Embryonic facial prominence (tissue), 1 donor: ENCODE results near the gene OR4C5.
"Not testable (repeated sequence)": the region's sequence is repeated elsewhere in the genome, so short reads cannot be mapped to it uniquely, and the experiment has no call there.

Source experiments
- DNase-seq: peaks from one replicate; pipeline ENCODE4 v3.0.0-alpha.2; 2016; ENCODE audit errors: extremely low spot score

Gene OR4C5

GRCh38 chr11:48366365-48366764, at the start of gene OR4C5:
Gene OR4C5, minus strand, starts transcription at chr11:48366465. Its CDS starts 0 bp downstream, at chr11:48366465.
- DNase-seq, result no peak

- no peak for DNase-seq
These were observed 18.4 kb upstream of the OR4C5 start for GRCh38 chr11:48384670-48385069.

GRCh38 chr11:48384151-48384550, 17.9 kb upstream of the OR4C5 start:
- not testable (repeated sequence) for DNase-seq

GRCh38 chr11:48361289-48361688, 5.0 kb downstream of the OR4C5 start:
- not testable (repeated sequence) for DNase-seq

- DNase-seq, result no peak
These were observed 11.6 kb downstream of the OR4C5 start for GRCh38 chr11:48354677-48355076.

- DNase-seq, result no peak
These were observed 12.3 kb downstream of the OR4C5 start for GRCh38 chr11:48354013-48354412.

GRCh38 chr11:48346286-48346685, 20.0 kb downstream of the OR4C5 start:
- not testable (repeated sequence) for DNase-seq

- DNase-seq, result not testable (repeated sequence)
These were observed 23.8 kb downstream of the OR4C5 start for GRCh38 chr11:48342505-48342904.

- no peak for DNase-seq
These were observed 24.8 kb downstream of the OR4C5 start for GRCh38 chr11:48341466-48341865.

GRCh38 chr11:48324620-48325019, 41.6 kb downstream of the OR4C5 start, which contains the start of gene OR4C3:
Gene OR4C3, plus strand, starts transcription at chr11:48324920. Its CDS starts 102 bp downstream, at chr11:48325022.
- DNase-seq, result not testable (repeated sequence)

- not testable (repeated sequence) for DNase-seq
These were observed 46.5 kb downstream of the OR4C5 start for GRCh38 chr11:48319813-48320212.
